Sigmoid colon (tissue), 7 donors: ENCODE results near the gene PGBD2. TPM values are rescaled to one million over a fixed set of nuclear protein-coding genes. Genes with fewer than 3 reads are reported as not detected.

ENCODE experiments used
- DNase-seq: peaks from one replicate; pipeline ENCODE4 v3.0.0-alpha.2; 2019
- H3K27ac ChIP-seq, 4 donors: fragments of 200-600 bp; sonication (generic); one replicate each; pipeline ENCODE4 v1.5.1; 2016 to 2019; ENCODE audit warnings: mild to moderate bottlenecking in 1 of 4
- H3K27me3 ChIP-seq, 3 donors: fragments of 200-600 bp; sonication (generic); one replicate each; pipeline ENCODE4 v1.5.1; 2019; ENCODE audit warnings: mild to moderate bottlenecking in 1 of 3
- H3K36me3 ChIP-seq, 4 donors: fragments of 200-600 bp; sonication (generic); one replicate each; pipeline ENCODE4 v1.5.1; 2016 to 2019
- H3K4me1 ChIP-seq, 4 donors: fragments of 200-600 bp; sonication (generic); one replicate each; pipeline ENCODE4 v1.5.1; 2017 to 2019
- H3K4me3 ChIP-seq, 4 donors: fragments of 200-600 bp; sonication (generic); one replicate each; pipeline ENCODE4 v1.5.1; 2017 to 2019; ENCODE audit warnings: mild to moderate bottlenecking in 2 of 4, moderate library complexity in 1 of 4
- H3K9me3 ChIP-seq, 4 donors: fragments of 200-600 bp in 3 of 4; sonication (generic) in 3 of 4; one replicate each; pipeline versions ENCODE4 v1.5.1 to v1.6.1; 2013 to 2019
- CTCF ChIP-seq, 4 experiments: fragments of 450-650 bp in 3 of 4; fragments of 200-600 bp in 1 of 4; IDR thresholded peaks; one replicate each; pipeline ENCODE4 v1.5.1; 2016 to 2019; ENCODE audit warnings: antibody characterized with exemption in 4 of 4, mild to moderate bottlenecking in 3 of 4, moderate library complexity in 2 of 4
- EP300 ChIP-seq, 4 donors: sonication (generic); formaldehyde crosslinking; IDR thresholded peaks; one replicate each; pipeline ENCODE4 v1.6.1; 2017; ENCODE audit warnings: antibody characterized with exemption in 4 of 4
- POLR2A ChIP-seq, 2 donors: fragments of 450-650 bp; IDR thresholded peaks; one replicate each; pipeline ENCODE4 v1.6.1; 2016; ENCODE audit warnings: antibody characterized with exemption in 2 of 2, mild to moderate bottlenecking in 2 of 2, moderate library complexity in 2 of 2
- POLR2AphosphoS5 ChIP-seq, 4 donors: sonication (generic); formaldehyde crosslinking; IDR thresholded peaks; one replicate each; pipeline ENCODE4 v1.6.1; 2017; ENCODE audit warnings: antibody characterized with exemption in 4 of 4
- WGBS, 2 donors: extraction: QIAGEN DNeasy Blood & Tissue Kit; methylation state at CpG; one replicate each; pipeline ENCODE4 v1.1.7; 2013; 5-methylcytosine and 5-hydroxymethylcytosine counted together
- intact Hi-C: fragments of 100-400 bp; cut with DNase I; formaldehyde crosslinking; loops from one replicate; pipeline ENCODE4 v1.15.1; 2023
- polyA plus RNA-seq, 3 donors: library from polyadenylated mRNA; stranded (reverse); fragments of 200-250 nt; gene quantifications; one replicate each; pipeline ENCODE4 v1.2.3, GENCODE V29; 2013
- total RNA-seq, 4 donors: library from RNA; depleted of rRNA; stranded (reverse); fragments of >200 nt; gene quantifications; one replicate each; pipeline ENCODE4 v1.1.0, GENCODE V29; 2016
- donor health status: healthy with polysubstance abuse.
- donor health status: Bipolar disorder and iron deficiency.
- donor health status: healthy.

The PGBD2 gene
- total and polyA plus RNA-seq, 7 donors = 3.0 to 6.0 (median 5.0) TPM

- Histone ChIP-seq H3K4me3 (no peak overlapping the region), H3K27ac (no peak overlapping the region), H3K36me3 (peaks cover 4 to 21% (median 15%) of the 10 kb centered on the region in 4 donors), H3K27me3 (no peaks in the 10 kb centered on the region), H3K4me1 (peaks cover 0 to 23% (median 13%) of the 10 kb centered on the region in 4 donors), H3K9me3 (no peaks in the 10 kb centered on the region)
- intact Hi-C loops = no loop called here
- 90 to 97% methylated on average over 6 of the region's 6 CpGs for WGBS, 2 donors
- TF ChIP-seq POLR2A (IDR thresholded peaks at IDR 0.05) = no peak
- no peak for TF ChIP-seq POLR2AphosphoS5 (IDR thresholded peaks at IDR 0.05)
- TF ChIP-seq EP300 (IDR thresholded peaks at IDR 0.05) = no peak
- no peak for TF ChIP-seq CTCF (IDR thresholded peaks at IDR 0.05)
- no peak for DNase-seq
Observed at GRCh38 chr1:248910761-248911160, 4.7 kb downstream of the PGBD2 start.

- Histone ChIP-seq H3K36me3 (peaks cover 8 to 50% (median 33%) of the 10 kb centered on the region in 4 donors), H3K4me1 (peaks cover 0 to 15% (median 3%) of the 10 kb centered on the region in 4 donors), H3K9me3 (no peaks in the 10 kb centered on the region), H3K4me3 (no peak overlapping the region), H3K27ac (no peak overlapping the region), H3K27me3 (no peaks in the 10 kb centered on the region)
- intact Hi-C loops = no loop called here
- WGBS, 2 donors = 68% methylated on average over 2 of the region's 2 CpGs
- no peak for TF ChIP-seq POLR2AphosphoS5 (IDR thresholded peaks at IDR 0.05)
- TF ChIP-seq POLR2A (IDR thresholded peaks at IDR 0.05) = no peak
- TF ChIP-seq EP300 (IDR thresholded peaks at IDR 0.05) = no peak
- TF ChIP-seq CTCF (IDR thresholded peaks at IDR 0.05) = no peak
- no peak for DNase-seq
Observed at GRCh38 chr1:248913933-248914332, 7.9 kb downstream of the PGBD2 start.

- Histone ChIP-seq H3K4me1 (peaks cover 0 to 8% (median 3%) of the 10 kb centered on the region in 4 donors), H3K27me3 (no peaks in the 10 kb centered on the region), H3K4me3 (no peak overlapping the region), H3K9me3 (no peaks in the 10 kb centered on the region), H3K27ac (no peak overlapping the region), H3K36me3 (peaks cover 8 to 50% (median 33%) of the 10 kb centered on the region in 4 donors)
- 95 to 97% methylated on average over 5 of the region's 5 CpGs for WGBS, 2 donors
- no peak for TF ChIP-seq POLR2A (IDR thresholded peaks at IDR 0.05)
- no peak for TF ChIP-seq POLR2AphosphoS5 (IDR thresholded peaks at IDR 0.05)
- TF ChIP-seq EP300 (IDR thresholded peaks at IDR 0.05) = no peak
- TF ChIP-seq CTCF (IDR thresholded peaks at IDR 0.05) = no peak
- DNase-seq = no peak
- intact Hi-C loops = no loop called here
Observed at GRCh38 chr1:248914796-248915381, 8.9 kb downstream of the PGBD2 start.

GRCh38 chr1:248918131-248918530 is 12.1 kb downstream of the PGBD2 start:
- H3K36me3 ChIP-seq = peaks cover 8 to 50% (median 33%) of the 10 kb centered on the region in 4 donors
- no peaks in the 10 kb centered on the region for H3K27me3 ChIP-seq
- H3K4me1 ChIP-seq = peaks cover 0 to 4% (median under 1%) of the 10 kb centered on the region in 4 donors
- TF ChIP-seq POLR2AphosphoS5 (IDR thresholded peaks at IDR 0.05) (no peak), EP300 (IDR thresholded peaks at IDR 0.05) (no peak), POLR2A (IDR thresholded peaks at IDR 0.05) (no peak), CTCF (IDR thresholded peaks at IDR 0.05) (no peak)
- DNase-seq = no peak
- no peak overlapping the region for H3K27ac ChIP-seq
- no peaks in the 10 kb centered on the region for H3K9me3 ChIP-seq
- intact Hi-C loops = no loop called here
- 94 to 95% methylated on average over 8 of the region's 8 CpGs for WGBS, 2 donors
- H3K4me3 ChIP-seq = no peak overlapping the region
